Psoas muscle (tissue), 8 donors: ENCODE results near the gene SNAP47. TPM values are rescaled to one million over a fixed set of nuclear protein-coding genes. Genes with fewer than 3 reads are reported as not detected.
A peak's percentile ranks its signal among the peaks of the same experiment; 100 is the strongest.

Source experiments
- ATAC-seq, 4 donors: fragments of 200-7000 bp; cut with Tn5 transposase; one replicate each; pipeline ENCODE4 v1.9.1; 2020; ENCODE audit warnings: moderate library complexity in 3 of 4, mild to moderate bottlenecking in 2 of 4
- DNase-seq, 2 donors: peaks; one replicate each; pipeline ENCODE4 v3.0.0-alpha.2; 2020
- H3K27ac ChIP-seq: fragments of 200-600 bp; one replicate; pipeline ENCODE4 v1.8.0; 2022
- H3K27me3 ChIP-seq, 3 donors: fragments of 200-600 bp in 1 of 3; one replicate each; pipeline versions ENCODE4 v1.6.1 to v1.8.0; 2013 to 2022; ENCODE audit warnings: low read length in 2 of 3, mild to moderate bottlenecking in 2 of 3, moderate library complexity in 1 of 3; ENCODE audit not compliant: insufficient read depth in 3 of 3
- H3K36me3 ChIP-seq, 2 donors: fragments of 200-600 bp in 1 of 2; one replicate each; pipeline versions ENCODE4 v1.6.1 to v1.8.0; 2013 to 2022; ENCODE audit warnings: low read depth in 1 of 2, mild to moderate bottlenecking in 1 of 2, moderate library complexity in 1 of 2; ENCODE audit not compliant: insufficient read depth in 1 of 2
- H3K4me1 ChIP-seq: fragments of 200-600 bp; one replicate; pipeline ENCODE4 v1.8.0; 2022
- H3K4me3 ChIP-seq: fragments of 200-600 bp; one replicate; pipeline ENCODE4 v1.8.0; 2022; ENCODE audit warnings: mild to moderate bottlenecking
- H3K9me3 ChIP-seq: fragments of 200-600 bp; one replicate; pipeline ENCODE4 v1.8.0; 2022
- CTCF ChIP-seq: fragments of 200-600 bp; IDR thresholded peaks from one replicate; pipeline ENCODE4 v1.8.0; 2022; ENCODE audit warnings: antibody characterized with exemption
- WGBS, 3 donors: extraction: QIAGEN DNeasy Blood & Tissue Kit; methylation state at CpG; one replicate each; pipeline versions ENCODE4 v1.1.6 to v1.1.7; 2013; 5-methylcytosine and 5-hydroxymethylcytosine counted together
- intact Hi-C, 2 donors: fragments of 100-400 bp; cut with DNase I; formaldehyde crosslinking; loops; one replicate each; pipeline versions ENCODE4 v1.11.0 to v1.14.2; 2022
- polyA plus RNA-seq, 3 donors: library from polyadenylated mRNA; stranded (reverse); fragments of 200-250 nt; gene quantifications; one replicate each; pipeline ENCODE4 v1.2.3, GENCODE V29; 2013
- total RNA-seq, 4 donors: library from RNA; stranded (reverse); fragmentation: NEBNext Ultra II Directional in 2 of 4; extraction: Animal tissue kit (Norgen Biotek cat#: 25700) in 2 of 4; gene quantifications; one replicate each; pipeline versions ENCODE4 v1.2.1 to v1.2.4, GENCODE V29; 2021 to 2023
- donor health status: healthy with polysubstance abuse.
- donor health status: DM: no; HTN: no; CAD: no; lungs with moderate emphysema.
- donor health status: Bipolar disorder and iron deficiency.
- donor health status: healthy.
- donor health status: DM: yes; HTN: yes; CAD: no.
- donor health status: DM: no; HTN: no; CAD: no.
- donor health status: DM: no; HTN: no; CAD: no.
- donor health status: DM: yes; HTN: yes; CAD: no.

SNAP47 gene
- total and polyA plus RNA-seq, 7 donors, result 17.9 to 40.5 (median 26.6) TPM

GRCh38 chr1:227785805-227786671 is 50.8 kb downstream of the SNAP47 start:
- Histone ChIP-seq H3K27ac (no peak overlapping the region), H3K4me1 (peaks cover 18% of the 10 kb centered on the region), H3K4me3 (peak overlapping the region; percentile 78), H3K9me3 (no peaks in the 10 kb centered on the region), H3K27me3 (no peaks in the 10 kb centered on the region), H3K36me3 (no peaks in the 10 kb centered on the region)
- no peak for TF ChIP-seq CTCF
- 41 to 52% (median 43%) methylated on average over 18 to 19 of the region's 19 CpGs for WGBS, 3 donors
- no peak for ATAC-seq
- intact Hi-C loops, result no loop called here
- DNase-seq, result peak in 1 of 2 donors; percentile 46

GRCh38 chr1:227786673-227787512 is 51.7 kb downstream of the SNAP47 start:
- DNase-seq, result peak in 1 of 2 donors; percentile 56
- no peak for TF ChIP-seq CTCF
- peak; percentile 23 to 39 (median 29) for ATAC-seq
- intact Hi-C loops, result no loop called here
- no peaks in the 10 kb centered on the region for H3K9me3 ChIP-seq
- WGBS, 3 donors, result 11 to 21% (median 14%) methylated on average over 44 to 45 of the region's 45 CpGs
- peak overlapping the region; percentile 78 for H3K4me3 ChIP-seq
- H3K27me3 ChIP-seq, result no peaks in the 10 kb centered on the region
- peak overlapping the region; percentile 76 for H3K27ac ChIP-seq
- H3K36me3 ChIP-seq, result no peaks in the 10 kb centered on the region
- H3K4me1 ChIP-seq, result peaks cover 18% of the 10 kb centered on the region

- Histone ChIP-seq H3K4me3 (peak overlapping the region; percentile 78), H3K27ac (peak overlapping the region; percentile 76), H3K36me3 (no peaks in the 10 kb centered on the region), H3K9me3 (no peaks in the 10 kb centered on the region), H3K27me3 (no peaks in the 10 kb centered on the region), H3K4me1 (peaks cover 18% of the 10 kb centered on the region)
- no peak for TF ChIP-seq CTCF
- WGBS, 3 donors, result 0 to 1% (median 1%) methylated on average over 55 to 60 of the region's 60 CpGs
- DNase-seq (peak; percentile 91 to 95), ATAC-seq (peak; percentile 91 to 93 (median 92))
- intact Hi-C loops, result no loop called here
Measured at GRCh38 chr1:227787513-227788270, 52.5 kb downstream of the SNAP47 start.

- peak; percentile 73 to 79 for DNase-seq
- Histone ChIP-seq H3K4me1 (peaks cover 18% of the 10 kb centered on the region), H3K9me3 (no peaks in the 10 kb centered on the region), H3K4me3 (peak overlapping the region; percentile 78), H3K27ac (peak overlapping the region; percentile 76), H3K27me3 (no peaks in the 10 kb centered on the region), H3K36me3 (no peaks in the 10 kb centered on the region)
- TF ChIP-seq CTCF, result no peak
- intact Hi-C loops, result no loop called here
- 7 to 14% (median 13%) methylated on average over 44 to 68 of the region's 68 CpGs for WGBS, 3 donors
- ATAC-seq, result peak; percentile 42 to 67 (median 47)
Measured at GRCh38 chr1:227788271-227789083, 53.2 kb downstream of the SNAP47 start.
